KOPT-K1 (cell line): ENCODE measurements around the gene FOXC1.

ENCODE experiments used
- H3K27ac ChIP-seq: fragments of 200-600 bp; sonication (generic); 2 replicates; pipeline ENCODE4 v1.5.1; 2016; ENCODE audit warnings: antibody characterized with exemption, mild to moderate bottlenecking, low read depth, low read length; ENCODE audit not compliant: poor library complexity, severe bottlenecking
- H3K36me3 ChIP-seq: fragments of 200-600 bp; sonication (generic); 2 replicates; pipeline ENCODE4 v1.5.1; 2017; ENCODE audit warnings: antibody characterized with exemption, mild to moderate bottlenecking, low read length, moderate library complexity; ENCODE audit not compliant: insufficient read depth
- H3K9me3 ChIP-seq: fragments of 200-600 bp; sonication (generic); 2 replicates; pipeline ENCODE4 v1.5.1; 2017; ENCODE audit warnings: antibody characterized with exemption, low read length, mild to moderate bottlenecking; ENCODE audit not compliant: insufficient read depth, poor library complexity, severe bottlenecking

FOXC1 gene

DNA sequence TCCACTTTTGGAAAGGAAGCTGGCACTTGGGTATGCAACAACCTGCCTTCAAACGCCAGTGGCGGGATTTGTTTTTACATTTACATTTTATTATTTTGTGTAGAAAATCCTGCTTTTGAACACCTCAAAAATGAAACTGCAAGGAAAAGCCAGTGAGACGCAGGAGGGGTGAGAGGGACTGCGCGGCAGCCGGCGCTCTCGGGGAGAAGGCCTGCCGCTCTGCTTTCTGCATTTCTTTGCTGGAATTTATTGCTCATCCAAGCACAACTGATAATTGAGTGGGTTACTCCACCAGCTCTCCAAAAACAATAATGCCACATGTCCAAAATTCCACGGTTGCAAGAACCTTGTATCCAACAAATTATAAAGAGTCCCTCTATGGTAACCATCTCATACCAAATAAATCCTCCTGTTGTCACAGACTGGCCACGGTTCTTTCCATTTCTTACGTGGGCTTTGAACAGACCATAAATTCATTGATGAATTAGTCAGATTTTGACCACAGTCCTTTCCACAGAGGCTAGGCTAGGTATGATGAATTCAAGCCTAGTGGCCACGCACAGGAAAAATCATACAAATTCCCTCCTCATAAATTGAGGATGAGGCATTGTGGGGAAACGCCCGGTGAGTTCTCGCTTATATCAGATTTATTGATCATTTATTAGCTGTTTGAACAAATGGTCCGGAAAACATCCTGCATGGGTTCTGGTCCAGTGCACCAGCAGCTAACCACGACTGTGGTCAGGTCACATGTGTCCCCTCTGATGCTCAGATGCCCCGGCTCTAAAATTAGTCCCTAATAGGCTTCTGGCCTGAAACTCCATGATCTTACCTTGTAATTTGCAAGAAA is 31.6 kb upstream of the FOXC1 start:
- Histone ChIP-seq H3K36me3 (no peaks in the 10 kb centered on the region), H3K9me3 (no peaks in the 10 kb centered on the region), H3K27ac (no peak overlapping the region)

DNA sequence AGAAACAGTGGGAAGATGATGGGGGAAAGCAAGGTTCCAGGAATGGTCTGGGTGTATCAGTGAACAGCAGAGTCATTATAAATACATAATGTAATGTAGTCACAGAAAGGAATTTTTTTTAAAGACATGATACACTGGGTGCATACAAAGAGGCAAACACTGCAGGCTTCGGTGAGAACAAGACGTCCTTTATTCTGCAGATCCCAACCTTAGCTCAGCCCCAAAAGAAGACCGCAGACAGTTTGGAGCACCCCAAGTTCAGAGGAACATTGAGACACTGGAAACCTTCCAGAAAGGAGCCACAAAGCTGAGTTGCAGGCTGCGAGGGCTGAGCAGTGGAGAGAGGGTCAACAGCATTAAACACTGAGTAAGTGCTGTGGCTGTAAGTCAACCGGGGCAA is 30.6 kb upstream of the FOXC1 start:
- no peaks in the 10 kb centered on the region for H3K9me3 ChIP-seq
- H3K27ac ChIP-seq, result no peak overlapping the region
- H3K36me3 ChIP-seq, result no peaks in the 10 kb centered on the region

DNA sequence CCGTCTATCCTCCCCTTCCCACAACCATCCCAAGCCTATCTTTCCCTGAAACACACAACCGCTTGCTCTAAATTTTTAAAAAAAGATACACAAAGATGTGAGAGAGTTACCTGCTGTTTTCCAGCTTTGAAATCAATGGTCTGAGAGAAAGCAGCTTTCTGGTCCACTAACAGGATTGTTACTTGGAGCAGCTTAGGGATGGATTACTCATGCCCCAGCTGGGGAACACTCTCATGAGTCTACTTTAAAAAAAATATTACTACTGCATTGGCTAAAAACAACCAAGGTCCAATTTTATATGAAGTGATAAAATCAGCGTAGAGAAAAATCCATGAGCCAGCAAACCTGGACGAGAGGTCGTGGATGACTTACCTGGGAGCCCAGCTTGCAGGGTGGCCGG is 29.6 kb upstream of the FOXC1 start:
- no peaks in the 10 kb centered on the region for H3K36me3 ChIP-seq
- H3K9me3 ChIP-seq, result no peaks in the 10 kb centered on the region
- no peak overlapping the region for H3K27ac ChIP-seq

DNA sequence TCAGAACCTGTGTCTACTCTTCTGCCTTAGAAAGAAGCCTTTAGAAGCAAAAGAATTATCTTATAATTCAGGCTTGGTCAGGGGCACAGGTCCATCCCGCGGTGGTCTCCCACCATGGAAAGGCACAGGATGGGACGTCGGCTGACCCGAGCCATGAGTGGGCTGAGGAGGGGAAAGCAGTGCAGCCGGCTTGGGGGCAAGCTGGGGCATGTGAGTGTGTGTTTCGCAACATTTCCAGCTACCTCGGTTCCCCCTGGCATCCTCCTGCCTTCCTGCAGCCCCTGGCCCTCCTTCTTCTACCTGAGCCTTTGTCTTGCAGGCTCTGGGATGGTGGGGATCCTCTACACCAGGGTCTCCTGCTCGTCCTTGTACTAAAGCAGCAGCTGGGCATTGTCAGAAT is 29.1 kb upstream of the FOXC1 start:
- H3K36me3 ChIP-seq, result no peaks in the 10 kb centered on the region
- no peak overlapping the region for H3K27ac ChIP-seq
- H3K9me3 ChIP-seq, result no peaks in the 10 kb centered on the region

DNA sequence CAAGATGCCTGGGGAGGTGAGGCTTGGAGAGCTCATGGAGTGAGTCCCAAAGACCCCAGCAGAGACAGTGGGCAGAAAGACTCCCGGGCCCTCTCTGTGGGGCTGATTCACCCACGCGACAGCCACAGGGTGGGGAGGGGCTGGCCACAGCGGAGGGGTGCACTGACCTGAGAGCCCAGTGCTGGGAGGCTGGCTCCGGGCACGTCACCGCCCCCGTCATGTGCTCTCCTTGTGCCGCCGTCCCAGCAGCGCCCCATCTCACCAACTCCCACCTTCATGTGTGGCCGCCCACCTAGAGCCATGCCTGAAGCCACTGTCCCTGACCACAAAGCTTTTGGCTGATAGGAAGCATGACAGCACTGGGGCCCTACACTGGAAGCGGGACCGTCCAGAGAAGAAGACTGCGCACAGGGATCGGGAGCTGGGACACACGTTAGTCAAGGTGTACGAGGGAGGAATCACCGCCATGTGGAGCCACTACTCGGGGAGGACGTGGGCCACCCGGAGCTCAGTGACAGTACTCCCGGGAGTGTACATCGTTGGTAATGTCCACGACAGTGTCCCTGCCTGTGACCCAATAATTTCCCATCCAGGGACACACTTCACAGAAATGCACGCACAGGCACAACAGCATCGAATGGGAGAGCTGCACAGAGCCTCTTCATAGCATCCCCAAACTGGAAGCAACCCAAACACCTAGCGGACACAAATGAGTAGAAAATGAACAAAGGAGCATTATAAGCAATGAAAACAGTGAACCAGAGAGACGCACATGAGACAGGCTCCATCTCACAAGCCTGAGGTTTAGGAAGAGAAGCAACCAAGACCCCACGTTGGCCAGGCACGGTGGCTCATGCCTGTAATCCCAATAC is 28.4 kb upstream of the FOXC1 start:
- Histone ChIP-seq H3K27ac (no peak overlapping the region), H3K36me3 (no peaks in the 10 kb centered on the region), H3K9me3 (no peaks in the 10 kb centered on the region)

DNA sequence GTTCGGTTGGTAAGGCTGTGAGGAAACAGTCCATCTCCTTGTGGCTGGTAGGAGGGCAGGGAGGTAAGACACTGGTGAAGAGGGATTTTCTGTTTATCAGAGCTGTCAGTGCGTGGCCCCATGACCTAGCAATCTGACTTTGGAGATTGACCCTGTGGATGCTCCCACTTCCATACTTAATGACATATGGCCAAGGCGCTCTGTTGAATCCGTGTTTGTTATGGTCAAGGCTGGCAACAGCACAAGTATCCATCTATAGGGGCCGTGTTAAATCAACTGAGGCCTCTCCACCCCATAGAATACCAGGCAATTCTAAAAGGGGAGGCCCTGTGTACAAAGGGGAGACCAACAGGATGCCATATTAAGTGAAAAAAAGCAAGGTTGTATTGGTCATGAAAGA is 25.6 kb upstream of the FOXC1 start:
- Histone ChIP-seq H3K9me3 (no peaks in the 10 kb centered on the region), H3K27ac (no peak overlapping the region), H3K36me3 (no peaks in the 10 kb centered on the region)

DNA sequence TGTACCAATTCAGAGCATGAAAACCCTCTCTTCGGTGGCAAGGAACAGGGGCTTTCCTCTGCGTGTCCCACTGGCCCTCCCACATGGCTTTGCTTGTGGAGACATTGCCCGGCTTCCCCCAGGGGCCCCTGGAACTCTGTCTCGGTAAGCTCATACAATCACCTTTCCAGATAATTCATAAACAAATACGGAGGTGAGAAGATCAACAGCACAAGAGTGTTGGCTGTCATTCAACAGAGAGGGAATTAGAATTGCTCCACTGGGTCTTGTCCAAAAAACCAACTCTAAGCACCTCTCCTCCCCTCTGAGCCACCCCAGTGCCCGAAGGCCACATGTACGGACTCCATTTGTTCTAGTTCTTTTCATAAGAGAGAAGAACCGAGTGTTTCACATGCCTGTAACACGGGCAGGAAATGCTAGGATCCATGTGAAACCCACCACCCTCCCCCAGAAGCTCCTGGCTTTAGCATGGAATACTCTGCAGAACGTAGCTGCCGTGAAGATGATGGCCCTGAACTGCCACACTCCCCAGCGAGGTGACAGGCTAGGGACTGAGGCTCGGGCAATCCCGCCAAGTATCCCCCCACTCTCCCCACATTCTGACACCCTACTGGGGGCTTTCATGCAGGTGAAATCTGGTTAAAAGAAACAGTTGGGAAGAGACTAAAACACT is 24.6 kb upstream of the FOXC1 start:
- Histone ChIP-seq H3K36me3 (no peaks in the 10 kb centered on the region), H3K9me3 (no peaks in the 10 kb centered on the region), H3K27ac (no peak overlapping the region)

DNA sequence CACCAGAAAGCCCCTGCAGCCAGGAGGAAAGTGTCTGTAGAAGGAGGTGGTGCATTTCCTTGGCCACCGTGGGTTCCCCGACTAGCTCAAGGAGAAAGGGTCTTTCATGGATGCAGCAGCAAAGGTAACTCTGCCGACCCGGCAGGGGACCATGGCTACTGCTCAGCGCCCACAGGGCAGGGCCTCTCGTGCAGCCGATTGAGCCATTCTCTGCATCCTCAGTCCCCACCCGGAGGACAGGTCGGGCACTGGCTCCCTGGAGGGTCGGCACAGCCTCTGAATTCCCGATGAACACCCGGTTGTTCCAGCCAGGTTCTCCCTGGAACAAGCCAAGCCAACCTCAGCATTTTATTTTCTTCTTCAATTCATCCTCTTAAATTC is 24.1 kb upstream of the FOXC1 start:
- H3K9me3 ChIP-seq, result no peaks in the 10 kb centered on the region
- H3K36me3 ChIP-seq, result no peaks in the 10 kb centered on the region
- no peak overlapping the region for H3K27ac ChIP-seq

DNA sequence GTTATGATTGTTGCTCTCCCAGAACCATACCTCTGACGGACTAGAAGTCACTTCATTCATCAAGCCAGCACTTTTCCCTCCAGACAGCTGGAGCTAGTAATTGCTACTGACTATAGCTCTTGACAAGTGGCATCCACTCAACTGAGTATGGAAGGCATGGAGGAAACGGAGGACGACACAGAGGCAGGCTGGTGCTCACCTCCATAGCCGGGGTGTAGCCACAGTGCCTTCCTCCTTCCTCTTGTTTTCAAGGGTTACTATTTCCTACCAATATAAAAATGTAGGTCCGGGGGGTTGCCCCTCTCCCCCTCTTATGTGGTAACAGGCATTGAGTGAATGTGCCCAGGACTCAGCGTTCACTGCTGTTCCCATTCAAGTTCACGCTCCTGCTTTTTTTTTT is 23.5 kb upstream of the FOXC1 start:
- H3K36me3 ChIP-seq, result no peaks in the 10 kb centered on the region
- no peaks in the 10 kb centered on the region for H3K9me3 ChIP-seq
- no peak overlapping the region for H3K27ac ChIP-seq

DNA sequence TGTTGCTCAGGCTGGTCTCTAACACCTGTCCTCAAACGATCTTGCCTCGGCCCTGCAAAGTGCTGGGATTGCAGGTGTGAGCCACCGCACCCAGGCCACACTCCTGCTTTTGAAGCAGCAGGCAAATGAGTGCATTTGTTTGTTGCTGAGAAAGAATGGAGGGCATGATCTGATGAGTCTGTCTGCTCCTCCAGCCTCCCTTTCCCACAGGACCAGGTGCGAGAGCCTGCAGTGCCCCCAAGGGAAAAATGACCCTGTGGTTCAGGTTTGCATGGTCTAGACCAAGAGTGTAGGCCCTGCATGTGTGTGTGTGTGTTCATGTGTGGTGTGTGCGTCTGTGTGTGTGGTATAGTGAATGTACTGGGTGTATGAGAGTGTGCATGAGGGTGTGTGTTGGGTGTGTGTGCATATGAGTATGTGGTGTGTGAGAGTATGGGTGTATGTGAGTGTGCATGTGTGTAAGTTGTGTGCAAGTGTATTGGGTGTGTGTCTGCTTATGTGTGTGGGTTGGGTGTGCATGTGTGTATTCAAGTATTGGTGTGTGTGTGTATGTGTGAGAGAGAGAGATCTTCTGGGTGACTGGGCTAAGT is 22.8 kb upstream of the FOXC1 start:
- no peaks in the 10 kb centered on the region for H3K36me3 ChIP-seq
- no peaks in the 10 kb centered on the region for H3K9me3 ChIP-seq
- no peak overlapping the region for H3K27ac ChIP-seq

DNA sequence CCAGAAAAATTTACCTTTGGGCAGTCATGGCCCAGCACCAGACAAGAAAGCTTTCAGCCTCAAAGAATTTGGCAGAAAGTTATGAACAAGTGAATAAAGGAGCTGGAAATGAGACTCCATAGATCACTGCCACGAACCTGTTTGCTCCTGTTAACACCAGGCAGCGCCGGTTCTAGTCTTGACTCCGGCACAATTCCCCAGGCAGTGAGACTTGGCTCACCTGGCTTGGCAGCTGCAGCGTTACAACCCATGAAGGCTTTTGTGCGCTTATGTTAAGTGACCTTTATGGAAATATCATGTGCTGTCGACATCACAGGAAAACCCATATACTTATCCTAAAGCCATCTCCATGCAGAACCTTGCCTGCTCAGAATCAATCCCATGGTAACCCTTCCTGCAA is 22.2 kb upstream of the FOXC1 start:
- H3K9me3 ChIP-seq, result no peaks in the 10 kb centered on the region
- H3K36me3 ChIP-seq, result no peaks in the 10 kb centered on the region
- no peak overlapping the region for H3K27ac ChIP-seq

DNA sequence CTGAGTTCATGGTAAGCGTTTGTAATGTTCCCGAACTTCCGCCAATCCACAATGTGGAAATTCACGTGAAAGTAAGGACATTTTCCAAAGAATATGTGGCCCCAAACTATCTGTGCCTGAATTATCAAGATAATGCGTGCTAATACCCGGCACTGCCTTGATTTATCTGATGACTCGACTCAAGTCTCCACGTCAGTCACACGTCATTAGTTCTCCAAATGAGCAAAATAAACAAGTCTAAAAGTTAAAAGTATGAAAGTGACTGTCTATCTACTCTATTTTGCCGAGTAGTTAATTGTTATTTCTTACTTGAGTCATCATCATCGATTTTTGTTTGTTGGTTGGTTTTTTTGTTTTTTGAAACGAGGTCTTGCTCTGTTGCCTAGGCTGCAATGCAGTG is 21.7 kb upstream of the FOXC1 start:
- Histone ChIP-seq H3K27ac (no peak overlapping the region), H3K9me3 (no peaks in the 10 kb centered on the region), H3K36me3 (no peaks in the 10 kb centered on the region)

DNA sequence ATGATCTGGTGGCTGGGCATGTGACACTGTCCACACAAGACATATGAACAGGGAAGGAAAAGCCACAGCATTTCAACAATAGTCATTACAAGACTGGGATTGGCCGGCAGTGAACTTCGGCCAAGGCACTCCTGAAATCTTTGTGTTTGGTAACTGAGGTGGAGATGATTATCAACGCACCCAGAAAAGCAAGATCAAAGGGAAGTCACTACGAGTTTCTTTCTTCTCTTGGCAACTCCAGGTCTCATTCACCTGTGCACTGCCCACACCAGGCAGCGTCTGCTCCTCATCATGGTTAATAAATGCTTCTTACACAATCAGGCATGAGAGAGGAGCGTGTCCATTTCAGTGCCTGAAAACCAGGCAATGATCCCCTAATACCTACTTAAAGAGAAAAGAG is 20.5 kb upstream of the FOXC1 start:
- H3K9me3 ChIP-seq, result no peaks in the 10 kb centered on the region
- no peaks in the 10 kb centered on the region for H3K36me3 ChIP-seq
- no peak overlapping the region for H3K27ac ChIP-seq

DNA sequence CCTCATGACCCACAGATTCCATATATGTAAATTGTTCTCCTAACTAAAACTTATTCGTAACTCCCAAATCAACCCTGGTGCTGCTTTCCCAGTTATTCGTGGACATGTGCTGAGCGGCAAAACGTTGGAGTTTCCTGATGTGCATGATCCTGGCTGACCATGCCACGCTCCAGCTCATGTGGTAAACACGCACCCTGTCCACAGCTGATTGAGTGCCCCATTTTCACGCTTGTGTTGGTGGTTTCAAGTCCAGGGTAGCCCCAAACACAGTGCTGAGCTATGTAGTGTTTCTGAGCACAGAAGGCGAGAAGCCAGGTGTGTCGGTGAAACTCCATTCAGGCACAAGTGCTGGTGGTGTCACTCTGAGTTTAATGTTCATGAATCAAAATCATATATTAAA is 19.1 kb upstream of the FOXC1 start:
- no peaks in the 10 kb centered on the region for H3K36me3 ChIP-seq
- H3K9me3 ChIP-seq, result no peaks in the 10 kb centered on the region
- no peak overlapping the region for H3K27ac ChIP-seq

DNA sequence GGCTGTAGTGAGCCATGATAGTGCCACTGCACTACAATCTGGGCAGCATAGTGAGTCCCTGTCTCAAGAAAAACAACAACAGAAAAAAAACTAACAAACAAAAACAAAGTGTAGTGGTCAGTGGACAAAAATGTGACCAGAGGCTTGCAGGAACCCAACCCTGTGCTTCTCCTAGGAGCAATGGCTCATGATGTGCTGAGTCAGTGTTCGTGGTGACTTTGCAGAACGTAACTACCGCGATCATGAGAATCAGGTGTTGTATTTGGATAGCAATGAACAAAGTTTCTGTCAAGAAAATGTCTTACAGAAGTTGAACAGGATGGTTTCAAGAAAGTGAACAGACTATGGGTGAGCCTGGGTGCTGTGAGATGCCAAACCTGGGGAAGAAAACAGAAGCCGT is 18.5 kb upstream of the FOXC1 start:
- no peaks in the 10 kb centered on the region for H3K36me3 ChIP-seq
- H3K9me3 ChIP-seq, result no peaks in the 10 kb centered on the region
- H3K27ac ChIP-seq, result no peak overlapping the region
